Inflammatory macrophage treated with lipopolysaccharide for 1 hour (primary cell): ENCODE measurements around the gene TMEM175.

Source experiments
- DNase-seq, 2 donors: peaks; one replicate each; pipeline ENCODE4 v3.0.0-alpha.2; 2020 to 2022

The TMEM175 gene

GRCh38 chr4:960636-961350 lies 28.5 kb downstream of the TMEM175 start:
- no peak for DNase-seq

GRCh38 chr4:961351-962230 lies 29.3 kb downstream of the TMEM175 start:
- DNase-seq, result no peak

- no peak for DNase-seq
These were observed 30.3 kb downstream of the TMEM175 start for GRCh38 chr4:962231-963208.

- DNase-seq, result no peak
These were observed 31.3 kb downstream of the TMEM175 start for GRCh38 chr4:963276-964225.

- no peak for DNase-seq
These were observed 32.2 kb downstream of the TMEM175 start for GRCh38 chr4:964346-965025.

GRCh38 chr4:965048-965765 lies 32.9 kb downstream of the TMEM175 start:
- no peak for DNase-seq

GRCh38 chr4:965766-966134 lies 33.5 kb downstream of the TMEM175 start:
- no peak for DNase-seq

- DNase-seq, result no peak
These were observed 34.2 kb downstream of the TMEM175 start for GRCh38 chr4:966266-967112.

- no peak for DNase-seq
These were observed 35.1 kb downstream of the TMEM175 start for GRCh38 chr4:967113-968104.

- no peak for DNase-seq
These were observed 36.0 kb downstream of the TMEM175 start for GRCh38 chr4:968221-968620.

- DNase-seq, result no peak
These were observed 36.5 kb downstream of the TMEM175 start for GRCh38 chr4:968621-969394.

- peak in 1 of 2 donors; percentile 25 for DNase-seq
These were observed 37.9 kb downstream of the TMEM175 start for GRCh38 chr4:970046-970745.

GRCh38 chr4:970854-971520 lies 38.7 kb downstream of the TMEM175 start:
- DNase-seq, result no peak

- no peak for DNase-seq
These were observed 39.6 kb downstream of the TMEM175 start for GRCh38 chr4:971666-972500.
